Smooth muscle cell (in vitro differentiated cells): ENCODE data around the gene GPR22. TPM values are rescaled to one million over a fixed set of nuclear protein-coding genes. Genes with fewer than 3 reads are reported as not detected.

Experiments
- DNase-seq: peaks from one replicate; lab custom pipeline; 2025; ENCODE audit not compliant: unreplicated experiment; lab: John Stamatoyannopoulos, UW
- H2AFZ ChIP-seq: fragments of 200-600 bp; sonication (generic); 2 replicates; pipeline ENCODE4 v1.6.0; 2016; ENCODE audit warnings: antibody characterized with exemption, low read depth, mild to moderate bottlenecking
- H3F3A ChIP-seq: fragments of 200-600 bp; sonication (generic); 2 replicates; pipeline ENCODE4 v1.6.0; 2017; ENCODE audit warnings: antibody characterized with exemption, low read depth
- H3K27ac ChIP-seq: fragments of 200-600 bp; sonication (generic); 2 replicates; pipeline ENCODE4 v1.5.1; 2016; ENCODE audit warnings: low read depth, mild to moderate bottlenecking
- H3K27me3 ChIP-seq: fragments of 200-600 bp; sonication (generic); 2 replicates; pipeline ENCODE4 v1.6.1; 2016; ENCODE audit warnings: low read depth, mild to moderate bottlenecking
- H3K36me3 ChIP-seq: fragments of 200-600 bp; sonication (generic); 2 replicates; pipeline ENCODE4 v1.5.1; 2016; ENCODE audit warnings: low read depth
- H3K4me1 ChIP-seq: fragments of 200-600 bp; sonication (generic); 2 replicates; pipeline ENCODE4 v1.5.1; 2016; ENCODE audit warnings: low read depth
- H3K4me2 ChIP-seq: fragments of 200-600 bp; sonication (generic); 2 replicates; pipeline ENCODE4 v1.6.0; 2016; ENCODE audit warnings: mild to moderate bottlenecking
- H3K4me3 ChIP-seq: fragments of 200-600 bp; sonication (generic); 2 replicates; pipeline ENCODE4 v1.5.1; 2016; ENCODE audit warnings: mild to moderate bottlenecking
- H3K79me2 ChIP-seq: fragments of 200-600 bp; sonication (generic); 2 replicates; pipeline ENCODE4 v1.6.0; 2016; ENCODE audit warnings: low read depth, mild to moderate bottlenecking
- H3K9ac ChIP-seq: fragments of 200-600 bp; sonication (generic); 2 replicates; pipeline ENCODE4 v1.6.0; 2016; ENCODE audit warnings: low read depth
- H3K9me3 ChIP-seq: fragments of 200-600 bp; sonication (generic); replicated peaks from 2 replicates; pipeline ENCODE4 v1.5.1; 2016; ENCODE audit warnings: low read depth
- H4K20me1 ChIP-seq: fragments of 200-600 bp; sonication (generic); 2 replicates; pipeline ENCODE4 v1.6.0; 2016; ENCODE audit warnings: low read depth
- WGBS: methylation state at CpG from one replicate; pipeline ENCODE4 v1.1.7; 2016; ENCODE audit warnings: low lambda C conversion rate; 5-methylcytosine and 5-hydroxymethylcytosine counted together
- polyA plus RNA-seq: library from polyadenylated mRNA; unstranded; fragments of >200 nt; fragmentation: Nextera tagmentation; extraction: Ambion mirVana; gene quantifications from 2 replicates; pipeline ENCODE4 v1.2.1, GENCODE V29; 2016
- total RNA-seq: library from RNA; depleted of rRNA; stranded (reverse); fragments of >200 nt; gene quantifications from 2 replicates; pipeline ENCODE4 v1.2.3, GENCODE V29; 2014
- TF ChIP-seq, protein P1 (sequence below): fragments of 200-600 bp; sonication (generic); IDR thresholded peaks from 2 replicates; pipeline ENCODE4 v1.5.1; 2017; ENCODE audit warnings: borderline replicate concordance, mild to moderate bottlenecking, antibody characterized with exemption; ENCODE audit not compliant: insufficient read depth, poor library complexity, severe bottlenecking

The GPR22 gene
- total and polyA plus RNA-seq, 2 experiments from 2014 or later = 0.08 TPM; not detected in 1

DNA sequence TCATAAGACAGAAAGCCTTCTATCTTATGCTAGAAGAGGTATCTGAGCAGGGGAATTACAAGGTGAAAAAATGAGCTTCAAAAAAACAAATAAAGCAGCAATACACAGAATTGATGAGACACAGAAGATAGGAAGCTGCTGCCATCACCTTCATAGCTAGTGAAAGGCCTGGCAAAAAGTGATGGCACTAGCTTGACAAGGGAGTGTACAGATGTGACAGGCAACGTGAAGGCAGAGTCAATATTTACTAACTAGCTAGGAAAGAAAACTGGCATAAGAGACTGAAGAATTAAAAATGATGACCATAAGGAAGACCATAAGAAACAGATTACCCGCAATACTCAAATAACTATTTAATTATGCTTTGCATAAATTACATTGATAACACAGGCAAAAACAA, 9.4 kb downstream of the GPR22 start:
- Histone ChIP-seq H2AFZ (no peak overlapping the region), H3K4me1 (no peaks in the 10 kb centered on the region), H3K4me2 (no peak overlapping the region), H4K20me1 (peaks cover 64% of the 10 kb centered on the region), H3K4me3 (no peak overlapping the region), H3K27me3 (no peaks in the 10 kb centered on the region), H3K9me3 (no peaks in the 10 kb centered on the region), H3K27ac (no peak overlapping the region), H3K9ac (no peak overlapping the region), H3F3A (no peaks in the 10 kb centered on the region), H3K79me2 (peaks cover 5% of the 10 kb centered on the region), H3K36me3 (no peaks in the 10 kb centered on the region)
- WGBS = 98% methylated on average over 2 of the region's 2 CpGs
- TF ChIP-seq, protein P1, sequence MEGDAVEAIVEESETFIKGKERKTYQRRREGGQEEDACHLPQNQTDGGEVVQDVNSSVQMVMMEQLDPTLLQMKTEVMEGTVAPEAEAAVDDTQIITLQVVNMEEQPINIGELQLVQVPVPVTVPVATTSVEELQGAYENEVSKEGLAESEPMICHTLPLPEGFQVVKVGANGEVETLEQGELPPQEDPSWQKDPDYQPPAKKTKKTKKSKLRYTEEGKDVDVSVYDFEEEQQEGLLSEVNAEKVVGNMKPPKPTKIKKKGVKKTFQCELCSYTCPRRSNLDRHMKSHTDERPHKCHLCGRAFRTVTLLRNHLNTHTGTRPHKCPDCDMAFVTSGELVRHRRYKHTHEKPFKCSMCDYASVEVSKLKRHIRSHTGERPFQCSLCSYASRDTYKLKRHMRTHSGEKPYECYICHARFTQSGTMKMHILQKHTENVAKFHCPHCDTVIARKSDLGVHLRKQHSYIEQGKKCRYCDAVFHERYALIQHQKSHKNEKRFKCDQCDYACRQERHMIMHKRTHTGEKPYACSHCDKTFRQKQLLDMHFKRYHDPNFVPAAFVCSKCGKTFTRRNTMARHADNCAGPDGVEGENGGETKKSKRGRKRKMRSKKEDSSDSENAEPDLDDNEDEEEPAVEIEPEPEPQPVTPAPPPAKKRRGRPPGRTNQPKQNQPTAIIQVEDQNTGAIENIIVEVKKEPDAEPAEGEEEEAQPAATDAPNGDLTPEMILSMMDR = no peak
- DNase-seq = no peak

DNA sequence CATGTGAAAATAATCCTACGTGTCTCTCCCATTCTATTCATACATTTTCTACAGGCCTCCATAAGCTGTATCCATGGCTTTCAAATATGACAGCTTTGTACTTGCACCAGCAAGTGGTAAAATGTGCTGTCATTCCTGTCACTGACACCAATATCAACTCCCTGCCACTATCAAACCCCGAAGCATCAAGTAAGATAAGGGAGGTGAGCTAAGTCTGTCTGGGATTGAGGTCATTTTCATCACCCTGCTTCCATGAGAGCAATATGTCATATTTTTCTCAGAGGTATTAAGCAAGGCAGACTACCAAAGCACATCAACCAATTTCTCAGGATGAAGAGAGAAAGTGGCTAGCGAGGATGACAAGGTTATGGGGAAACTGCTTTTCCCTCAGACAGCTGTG, 11.1 kb downstream of the GPR22 start:
- DNase-seq = no peak
- Histone ChIP-seq H3K9me3 (no peaks in the 10 kb centered on the region), H3K4me1 (no peaks in the 10 kb centered on the region), H2AFZ (no peak overlapping the region), H3F3A (no peaks in the 10 kb centered on the region), H3K27me3 (no peaks in the 10 kb centered on the region), H3K79me2 (peaks cover 5% of the 10 kb centered on the region), H3K36me3 (no peaks in the 10 kb centered on the region), H3K27ac (no peak overlapping the region), H3K9ac (no peak overlapping the region), H3K4me3 (no peak overlapping the region), H4K20me1 (peaks cover 64% of the 10 kb centered on the region), H3K4me2 (no peak overlapping the region)
- 86% methylated on average over 3 of the region's 3 CpGs for WGBS
- TF ChIP-seq, protein P1 = no peak

DNA sequence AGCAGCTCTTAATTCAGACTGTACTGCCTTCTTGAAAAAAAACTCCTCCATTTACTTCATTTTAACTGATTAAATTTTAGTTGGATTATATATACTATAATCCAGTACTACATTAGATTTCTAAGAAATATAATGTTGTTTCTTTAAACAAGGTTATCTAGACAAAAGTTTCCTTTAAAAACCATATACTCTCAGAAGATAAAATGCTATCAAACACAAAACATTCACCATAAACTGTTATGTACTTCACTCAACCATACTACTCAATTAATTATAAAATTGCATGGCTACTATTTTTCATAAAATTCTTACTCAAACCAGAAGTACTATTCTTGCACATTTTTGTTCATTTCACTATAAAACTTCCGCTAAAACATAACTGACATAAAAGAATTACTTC, 12.7 kb downstream of the GPR22 start:
- 98% methylated on average over 1 of the region's 1 CpG for WGBS
- H3K9ac ChIP-seq = no peak overlapping the region
- no peaks in the 10 kb centered on the region for H3K27me3 ChIP-seq
- H3K36me3 ChIP-seq = no peaks in the 10 kb centered on the region
- H4K20me1 ChIP-seq = peaks cover 52% of the 10 kb centered on the region
- no peak overlapping the region for H3K4me3 ChIP-seq
- no peak for DNase-seq
- no peak overlapping the region for H3K27ac ChIP-seq
- H3K79me2 ChIP-seq = peaks cover 5% of the 10 kb centered on the region
- no peak overlapping the region for H2AFZ ChIP-seq
- TF ChIP-seq, protein P1 = no peak
- no peak overlapping the region for H3K4me2 ChIP-seq
- no peaks in the 10 kb centered on the region for H3F3A ChIP-seq
- no peaks in the 10 kb centered on the region for H3K4me1 ChIP-seq
- no peaks in the 10 kb centered on the region for H3K9me3 ChIP-seq

DNA sequence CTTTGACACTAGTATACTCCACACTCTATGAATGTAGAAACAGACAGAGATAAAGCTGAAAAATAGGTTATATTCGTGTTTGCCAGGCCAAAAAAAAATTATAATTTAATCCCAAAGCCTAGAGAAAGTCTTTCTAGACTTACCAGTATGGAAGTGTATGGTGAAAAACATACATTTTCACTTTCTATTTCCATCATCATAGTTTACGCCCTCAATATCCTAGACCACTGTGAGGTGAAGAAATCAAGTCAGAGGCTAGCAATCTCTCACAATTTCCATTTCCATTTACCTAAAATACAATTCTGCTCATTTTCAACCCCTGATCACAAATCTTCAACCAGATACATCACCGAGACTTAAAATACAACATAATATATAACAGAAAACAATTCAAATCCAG, 16.2 kb downstream of the GPR22 start:
- no peak for DNase-seq
- Histone ChIP-seq H3K36me3 (no peaks in the 10 kb centered on the region), H3K27ac (no peak overlapping the region), H3K4me3 (no peak overlapping the region), H2AFZ (no peak overlapping the region), H3K27me3 (no peaks in the 10 kb centered on the region), H3K79me2 (peaks cover under 1% of the 10 kb centered on the region), H3K9me3 (no peaks in the 10 kb centered on the region), H3K4me2 (no peak overlapping the region), H4K20me1 (peaks cover 48% of the 10 kb centered on the region), H3K4me1 (no peaks in the 10 kb centered on the region), H3F3A (no peaks in the 10 kb centered on the region), H3K9ac (no peak overlapping the region)
- 95% methylated on average over 3 of the region's 3 CpGs for WGBS
- TF ChIP-seq, protein P1 = no peak
